ENCODE results near the gene OR52K2.
"Not testable (repeated sequence)": the region's sequence is repeated elsewhere in the genome, so short reads cannot be mapped to it uniquely, and the experiment has no call there.

The OR52K2 gene

GRCh38 chr11:4448995-4449394 lies at the start of gene OR52K2:
OR52K2 (plus strand) TSS chr11:4449295; CDS start chr11:4449340, 45 bp downstream.
- TF ChIP-seq, protein P1, sequence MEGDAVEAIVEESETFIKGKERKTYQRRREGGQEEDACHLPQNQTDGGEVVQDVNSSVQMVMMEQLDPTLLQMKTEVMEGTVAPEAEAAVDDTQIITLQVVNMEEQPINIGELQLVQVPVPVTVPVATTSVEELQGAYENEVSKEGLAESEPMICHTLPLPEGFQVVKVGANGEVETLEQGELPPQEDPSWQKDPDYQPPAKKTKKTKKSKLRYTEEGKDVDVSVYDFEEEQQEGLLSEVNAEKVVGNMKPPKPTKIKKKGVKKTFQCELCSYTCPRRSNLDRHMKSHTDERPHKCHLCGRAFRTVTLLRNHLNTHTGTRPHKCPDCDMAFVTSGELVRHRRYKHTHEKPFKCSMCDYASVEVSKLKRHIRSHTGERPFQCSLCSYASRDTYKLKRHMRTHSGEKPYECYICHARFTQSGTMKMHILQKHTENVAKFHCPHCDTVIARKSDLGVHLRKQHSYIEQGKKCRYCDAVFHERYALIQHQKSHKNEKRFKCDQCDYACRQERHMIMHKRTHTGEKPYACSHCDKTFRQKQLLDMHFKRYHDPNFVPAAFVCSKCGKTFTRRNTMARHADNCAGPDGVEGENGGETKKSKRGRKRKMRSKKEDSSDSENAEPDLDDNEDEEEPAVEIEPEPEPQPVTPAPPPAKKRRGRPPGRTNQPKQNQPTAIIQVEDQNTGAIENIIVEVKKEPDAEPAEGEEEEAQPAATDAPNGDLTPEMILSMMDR (IDR thresholded peaks at IDR 0.05; ENCODE audit: low read depth, low read length) = no peak
- H3K4me3 ChIP-seq (ENCODE audit: low read depth, low read length) = no peak within 1 kb of the TSS

GRCh38 chr11:4406206-4406605 lies 42.9 kb upstream of the OR52K2 start:
- H3K4me3 ChIP-seq (ENCODE audit: low read depth, low read length) = not testable (repeated sequence)

DNA sequence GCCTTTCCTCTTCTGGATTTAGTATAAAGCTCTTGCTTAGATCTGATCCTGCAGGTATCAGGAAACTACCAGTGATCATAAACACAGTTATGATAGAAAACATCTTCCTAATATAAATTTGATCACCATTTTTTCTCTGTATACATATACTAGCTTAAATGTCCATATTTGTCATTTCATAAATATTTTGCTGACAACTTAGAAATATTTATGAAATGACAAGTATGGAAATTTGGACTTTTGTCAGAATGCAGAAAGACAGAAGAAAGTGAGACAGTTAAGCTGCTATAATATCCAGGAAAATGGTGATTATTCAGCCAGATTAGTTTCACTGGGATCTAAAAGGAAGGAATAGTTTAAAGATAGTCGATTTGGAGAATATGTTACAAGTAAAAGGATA lies 32.8 kb upstream of the OR52K2 start:
- TF ChIP-seq, protein P1 (IDR thresholded peaks at IDR 0.05; ENCODE audit: low read depth, low read length) = no peak
- H3K4me3 ChIP-seq (ENCODE audit: low read depth, low read length) = no peak overlapping the region

DNA sequence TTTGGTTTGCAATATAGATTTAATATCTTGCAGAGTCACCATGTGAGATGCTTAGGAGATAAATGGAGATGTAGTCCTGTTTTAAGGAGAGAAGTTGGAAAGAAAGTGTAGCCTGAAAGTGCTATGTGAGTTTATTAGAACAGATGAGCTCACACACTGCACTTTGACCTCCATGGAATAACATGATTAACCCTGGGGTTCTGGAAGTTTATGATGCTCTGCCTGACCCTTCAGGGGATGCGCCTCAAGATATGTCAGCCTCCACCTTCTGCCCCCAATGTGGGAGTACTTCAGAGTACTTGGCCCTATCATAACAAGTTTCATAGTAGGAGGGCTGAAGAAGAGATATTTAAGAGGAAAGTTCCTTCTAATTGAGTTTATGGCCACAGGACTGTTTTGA lies 32.3 kb upstream of the OR52K2 start:
- H3K4me3 ChIP-seq (ENCODE audit: low read depth, low read length) = no peak overlapping the region
- TF ChIP-seq, protein P1 (IDR thresholded peaks at IDR 0.05; ENCODE audit: low read depth, low read length) = no peak

GRCh38 chr11:4418403-4418802 lies 30.7 kb upstream of the OR52K2 start:
- TF ChIP-seq, protein P1 (IDR thresholded peaks at IDR 0.05; ENCODE audit: low read depth, low read length) = no peak
- H3K4me3 ChIP-seq (ENCODE audit: low read depth, low read length) = no peak overlapping the region

DNA sequence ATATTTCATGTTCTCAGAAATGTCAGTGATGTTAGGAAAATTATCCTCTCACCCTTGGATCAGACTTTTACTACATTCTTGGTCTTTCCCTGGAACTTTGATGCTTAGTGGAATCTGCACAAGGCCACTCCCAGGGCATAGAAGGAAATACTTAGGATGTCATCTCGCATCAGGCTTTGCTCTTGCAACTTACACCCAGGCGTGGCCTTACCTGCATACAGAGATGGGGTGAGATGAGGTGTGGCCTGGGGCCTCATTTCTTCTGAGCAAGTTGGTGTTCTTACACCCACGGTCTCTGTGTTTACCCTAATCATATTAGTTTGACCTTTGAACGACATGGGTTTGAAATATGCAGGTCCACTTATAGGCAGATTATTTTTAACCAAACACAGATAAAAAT lies 19.0 kb upstream of the OR52K2 start:
- H3K4me3 ChIP-seq (ENCODE audit: low read depth, low read length) = no peak overlapping the region
- TF ChIP-seq, protein P1 (IDR thresholded peaks at IDR 0.05; ENCODE audit: low read depth, low read length) = no peak

GRCh38 chr11:4433856-4434255 lies 15.2 kb upstream of the OR52K2 start:
- no peak overlapping the region for H3K4me3 ChIP-seq (ENCODE audit: low read depth, low read length)
- TF ChIP-seq, protein P1 (IDR thresholded peaks at IDR 0.05; ENCODE audit: low read depth, low read length) = no peak

GRCh38 chr11:4436411-4436810 lies 12.7 kb upstream of the OR52K2 start:
- no peak overlapping the region for H3K4me3 ChIP-seq (ENCODE audit: low read depth, low read length)
- TF ChIP-seq, protein P1 (IDR thresholded peaks at IDR 0.05; ENCODE audit: low read depth, low read length) = no peak

Data from WI38 (cell line).